Right lobe of liver (tissue), 6 donors: ENCODE results near the gene FOXP4. TPM values are rescaled to one million over a fixed set of nuclear protein-coding genes. Genes with fewer than 3 reads are reported as not detected.
A peak's percentile ranks its signal among the peaks of the same experiment; 100 is the strongest.

Experiments used
- ATAC-seq, 4 donors: fragments of 200-7000 bp; cut with Tn5 transposase; one replicate each; pipeline ENCODE4 v1.9.1; 2020; ENCODE audit warnings: mild to moderate bottlenecking in 4 of 4, moderate library complexity in 4 of 4
- DNase-seq, 3 donors: peaks; one replicate each; pipeline ENCODE4 v3.0.0-alpha.2; 2020
- H3K27ac ChIP-seq, 3 donors: fragments of 200-600 bp; one replicate each; pipeline ENCODE4 v1.8.0; 2022
- H3K27me3 ChIP-seq, 2 donors: fragments of 200-600 bp; one replicate each; pipeline ENCODE4 v1.8.0; 2022
- H3K36me3 ChIP-seq, 4 donors: fragments of 200-600 bp; sonication (generic) in 1 of 4; one replicate each; pipeline versions ENCODE4 v1.5.1 to v1.8.0; 2017 to 2022; ENCODE audit warnings: control low read depth in 1 of 4
- H3K4me1 ChIP-seq, 4 donors: fragments of 200-600 bp; sonication (generic) in 1 of 4; one replicate each; pipeline versions ENCODE4 v1.5.1 to v1.8.0; 2017 to 2022; ENCODE audit warnings: control low read depth in 1 of 4
- H3K4me3 ChIP-seq, 3 donors: fragments of 200-600 bp; one replicate each; pipeline ENCODE4 v1.8.0; 2022
- H3K9me3 ChIP-seq, 4 donors: fragments of 200-600 bp; sonication (generic) in 1 of 4; one replicate each; pipeline versions ENCODE4 v1.5.1 to v1.8.0; 2017 to 2022; ENCODE audit warnings: control low read depth in 1 of 4
- POLR2A ChIP-seq: fragments of 450-650 bp; IDR thresholded peaks from one replicate; pipeline ENCODE4 v1.6.1; 2017; ENCODE audit warnings: antibody characterized with exemption, mild to moderate bottlenecking
- WGBS: methylation state at CpG from one replicate; pipeline ENCODE4 v1.1.6; 2018; ENCODE audit warnings: low coverage, low lambda C conversion rate; ENCODE audit not compliant: insufficient coverage; ENCODE audit errors: missing lambda C conversion rate; 5-methylcytosine and 5-hydroxymethylcytosine counted together
- intact Hi-C, 2 donors: fragments of 100-400 bp; cut with DNase I; formaldehyde crosslinking; loops; one replicate each; pipeline versions ENCODE4 v1.11.2 to v1.14.1; 2022
- total RNA-seq, 6 experiments: library from RNA; depleted of rRNA in 2 of 6; stranded (reverse); fragments of >200 nt in 2 of 6; fragmentation: NEBNext Ultra II Directional in 3 of 6; extraction: Animal tissue kit (Norgen Biotek cat#: 25700) in 3 of 6; gene quantifications; one replicate each; pipeline versions ENCODE4 v1.1.0 to v1.2.4, GENCODE V29; 2016 to 2023
- TF ChIP-seq, protein P1 (sequence below), 4 donors: fragments of 200-600 bp in 3 of 4; fragments of 450-650 bp in 1 of 4; IDR thresholded peaks; one replicate each; pipeline versions ENCODE4 v1.5.1 to v1.8.0; 2016 to 2022; ENCODE audit warnings: antibody characterized with exemption in 4 of 4, mild to moderate bottlenecking in 2 of 4
- donor health status: DM: no; HTN: yes; CAD: no.
- donor health status: DM: no; HTN: no; CAD: no.
- donor health status: DM: no; HTN: no; CAD: no.
- donor health status: DM: no; HTN: yes; CAD: no.
- donor health status: DM: no; HTN: yes; CAD: no.

Gene FOXP4
- total RNA-seq, 6 experiments from 2014 or later = 12.6 to 19.2 (median 14.9) TPM

DNA sequence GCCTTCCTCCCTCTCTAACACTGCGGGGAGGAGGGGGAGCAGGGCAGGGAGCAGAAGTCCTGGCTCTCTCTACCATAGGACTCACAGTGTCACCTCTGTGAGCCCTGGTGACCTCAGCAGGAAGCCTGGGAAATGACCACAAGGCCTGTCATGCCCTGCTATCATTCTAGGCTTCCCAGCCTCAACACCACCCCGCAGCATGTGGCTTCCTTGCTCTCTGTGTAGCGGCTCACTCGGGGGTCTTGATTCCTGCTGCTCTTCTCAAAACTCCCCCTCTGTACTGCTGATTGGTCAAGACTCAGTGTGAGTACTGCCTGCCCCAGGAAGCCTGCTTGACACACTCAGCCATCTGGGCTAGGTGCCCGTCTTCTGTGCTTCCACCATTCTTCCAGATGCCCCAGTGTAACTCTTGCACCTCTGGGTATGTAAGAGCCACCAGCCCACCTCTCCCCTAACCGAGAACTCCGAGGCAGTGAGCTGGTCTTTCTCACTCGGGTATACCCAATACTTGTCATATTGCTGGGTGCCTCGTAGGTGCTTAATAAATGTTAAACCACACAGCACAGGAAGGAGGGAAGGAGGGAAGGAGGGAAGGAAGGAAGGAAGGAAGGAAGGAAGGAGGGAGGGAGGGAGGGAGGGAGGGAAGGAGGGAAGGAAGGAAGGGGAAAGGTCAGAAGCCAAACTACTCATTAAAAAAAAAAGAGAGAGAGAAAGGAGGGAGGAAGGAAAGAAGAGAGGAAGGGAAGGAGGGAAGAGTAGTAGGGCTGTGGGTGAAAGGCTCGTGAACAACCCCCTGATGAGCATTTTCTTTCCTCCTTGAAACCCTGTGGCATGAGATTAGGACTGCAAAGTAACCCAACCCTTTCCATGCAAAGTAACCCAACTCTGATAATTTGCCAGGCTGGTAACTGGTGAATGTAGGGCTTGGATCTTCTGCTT is 97.0 kb downstream of the FOXP4 start:
- Histone ChIP-seq H3K4me3 (no peak overlapping the region), H3K27me3 (no peaks in the 10 kb centered on the region), H3K27ac (no peak overlapping the region), H3K9me3 (no peaks in the 10 kb centered on the region), H3K36me3 (no peaks in the 10 kb centered on the region), H3K4me1 (peaks cover 0 to 6% (median 3%) of the 10 kb centered on the region in 4 donors)
- intact Hi-C loops = no loop called here
- TF ChIP-seq, protein P1, sequence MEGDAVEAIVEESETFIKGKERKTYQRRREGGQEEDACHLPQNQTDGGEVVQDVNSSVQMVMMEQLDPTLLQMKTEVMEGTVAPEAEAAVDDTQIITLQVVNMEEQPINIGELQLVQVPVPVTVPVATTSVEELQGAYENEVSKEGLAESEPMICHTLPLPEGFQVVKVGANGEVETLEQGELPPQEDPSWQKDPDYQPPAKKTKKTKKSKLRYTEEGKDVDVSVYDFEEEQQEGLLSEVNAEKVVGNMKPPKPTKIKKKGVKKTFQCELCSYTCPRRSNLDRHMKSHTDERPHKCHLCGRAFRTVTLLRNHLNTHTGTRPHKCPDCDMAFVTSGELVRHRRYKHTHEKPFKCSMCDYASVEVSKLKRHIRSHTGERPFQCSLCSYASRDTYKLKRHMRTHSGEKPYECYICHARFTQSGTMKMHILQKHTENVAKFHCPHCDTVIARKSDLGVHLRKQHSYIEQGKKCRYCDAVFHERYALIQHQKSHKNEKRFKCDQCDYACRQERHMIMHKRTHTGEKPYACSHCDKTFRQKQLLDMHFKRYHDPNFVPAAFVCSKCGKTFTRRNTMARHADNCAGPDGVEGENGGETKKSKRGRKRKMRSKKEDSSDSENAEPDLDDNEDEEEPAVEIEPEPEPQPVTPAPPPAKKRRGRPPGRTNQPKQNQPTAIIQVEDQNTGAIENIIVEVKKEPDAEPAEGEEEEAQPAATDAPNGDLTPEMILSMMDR (IDR thresholded peaks at IDR 0.05) = no peak
- no peak for TF ChIP-seq POLR2A
- peak; percentile 27 to 53 (median 46) for ATAC-seq
- no peak for DNase-seq
- 30% methylated on average over 6 of the region's 10 CpGs for WGBS

DNA sequence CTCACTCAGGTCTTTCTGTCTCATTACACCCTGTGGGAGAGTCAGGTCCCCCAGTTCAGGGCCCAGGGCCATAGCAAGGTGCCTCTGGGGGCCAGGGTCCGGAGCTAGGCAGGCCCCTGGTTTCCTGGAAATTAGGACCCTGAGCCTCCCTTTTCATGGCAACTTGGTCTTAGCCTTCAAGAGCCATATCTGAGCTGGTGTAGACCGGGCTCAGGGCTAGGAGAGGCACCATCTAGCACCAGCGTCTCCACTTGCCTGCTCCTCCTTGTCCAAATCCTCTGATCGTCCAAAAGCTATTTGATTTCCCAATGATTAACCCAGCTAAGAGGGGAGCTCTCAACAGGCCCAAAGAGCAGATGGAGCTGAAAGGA is 97.7 kb downstream of the FOXP4 start:
- no peaks in the 10 kb centered on the region for H3K9me3 ChIP-seq
- no peaks in the 10 kb centered on the region for H3K36me3 ChIP-seq
- no peaks in the 10 kb centered on the region for H3K27me3 ChIP-seq
- H3K4me3 ChIP-seq = no peak overlapping the region
- ATAC-seq (no peak), DNase-seq (peak in 1 of 3 donors; percentile 6)
- H3K27ac ChIP-seq = no peak overlapping the region
- WGBS = 63% methylated on average over 3 of the region's 4 CpGs
- TF ChIP-seq POLR2A = no peak
- no peaks in the 10 kb centered on the region for H3K4me1 ChIP-seq
- intact Hi-C loops = no loop called here

DNA sequence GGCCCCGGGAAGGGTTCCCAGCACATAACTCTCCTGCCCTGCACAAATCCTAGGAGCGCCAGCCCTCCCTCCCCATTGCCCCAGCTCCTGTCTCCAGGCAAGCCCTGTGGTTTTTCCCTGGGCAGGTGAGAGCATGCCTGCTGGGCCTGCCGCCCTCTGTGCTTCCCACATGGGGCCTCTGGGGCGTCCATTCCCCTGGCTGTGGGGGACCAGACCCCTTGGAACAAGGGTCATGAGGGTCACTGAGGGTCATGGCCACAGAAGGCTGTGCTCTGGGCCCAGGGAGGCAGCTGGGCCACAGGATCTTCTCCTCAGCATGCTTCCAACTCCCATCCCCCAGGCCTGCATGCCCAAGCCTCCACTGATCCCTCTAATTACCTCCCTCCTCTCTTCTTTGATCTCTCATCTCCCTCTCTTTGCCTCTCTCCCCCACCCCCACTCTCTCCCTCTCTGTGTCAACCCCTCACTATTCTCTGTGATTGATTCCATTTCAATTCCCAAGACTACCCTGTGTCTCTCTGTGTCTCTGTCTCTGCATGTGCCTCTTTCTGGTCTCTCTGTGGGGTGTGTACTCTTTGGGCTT is 98.2 kb downstream of the FOXP4 start:
- 38% methylated on average over 1 of the region's 4 CpGs for WGBS
- no peaks in the 10 kb centered on the region for H3K27me3 ChIP-seq
- peak in 1 of 3 donors; percentile 6 for DNase-seq

DNA sequence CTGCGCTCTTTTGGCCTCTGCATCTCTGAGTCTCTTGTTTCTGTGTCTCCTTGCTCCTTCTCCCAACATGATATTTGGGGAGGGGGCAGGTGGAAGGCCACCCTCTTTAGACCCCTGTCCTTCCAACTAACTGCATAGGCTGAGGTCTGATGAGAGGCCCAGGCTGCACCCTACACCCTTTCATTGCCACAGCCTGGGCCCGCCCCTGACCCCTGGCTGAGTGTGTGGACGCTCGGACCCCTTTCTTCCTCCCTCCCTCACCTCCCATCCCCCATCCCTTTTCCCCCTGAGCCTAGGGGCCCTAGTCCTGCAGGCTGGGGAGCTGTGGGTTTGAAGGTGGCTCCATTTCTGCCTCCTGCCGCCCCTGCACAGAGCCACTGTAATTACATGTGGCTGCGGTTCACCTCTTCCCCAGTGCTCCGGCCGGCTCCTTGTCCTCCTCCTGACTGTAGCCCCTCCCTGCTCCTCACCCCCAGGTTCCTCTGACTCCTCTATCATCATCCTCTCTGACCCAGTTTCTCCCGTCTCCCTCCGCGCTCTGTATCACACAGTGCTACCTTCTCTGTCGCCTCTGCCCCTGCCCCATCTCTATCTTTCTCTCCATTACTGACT is 98.9 kb downstream of the FOXP4 start:
- Histone ChIP-seq H3K27me3 (no peaks in the 10 kb centered on the region), H3K9me3 (no peaks in the 10 kb centered on the region), H3K4me1 (no peaks in the 10 kb centered on the region), H3K4me3 (no peak overlapping the region), H3K27ac (no peak overlapping the region), H3K36me3 (no peaks in the 10 kb centered on the region)
- DNase-seq (peak in 1 of 3 donors; percentile 0), ATAC-seq (no peak)
- TF ChIP-seq, protein P1 (IDR thresholded peaks at IDR 0.05) = no peak
- TF ChIP-seq POLR2A = no peak
- intact Hi-C loops = no loop called here
- WGBS = 72% methylated on average over 8 of the region's 12 CpGs

More for the DNA sequence above, 98.2 kb downstream of the FOXP4 start:
- TF ChIP-seq, protein P1 (IDR thresholded peaks at IDR 0.05) = no peak
- no peak for TF ChIP-seq POLR2A
- no peak overlapping the region for H3K4me3 ChIP-seq
- no peaks in the 10 kb centered on the region for H3K9me3 ChIP-seq
- intact Hi-C loops = no loop called here
- no peaks in the 10 kb centered on the region for H3K36me3 ChIP-seq
- no peak for ATAC-seq
- no peaks in the 10 kb centered on the region for H3K4me1 ChIP-seq
- H3K27ac ChIP-seq = no peak overlapping the region
